ENCODE results near the gene SH2D4B. TPM values are rescaled to one million over a fixed set of nuclear protein-coding genes. Genes with fewer than 3 reads are reported as not detected.

Gene SH2D4B
- total RNA-seq, 1 donor from 2014 or later: not detected

- Histone ChIP-seq H3K36me3 (no peaks in the 10 kb centered on the region), H3K27ac (replicated peaks) (no peak overlapping the region)
- intact Hi-C loops (cut with micrococcal nuclease): no loop called here
These were observed 105.0 kb downstream of the SH2D4B start for GRCh38 chr10:80642661-80643060.

GRCh38 chr10:80646366-80646765, 108.7 kb downstream of the SH2D4B start:
- H3K4me1 ChIP-seq: no peaks in the 10 kb centered on the region
- no peaks in the 10 kb centered on the region for H3K36me3 ChIP-seq
- intact Hi-C loops (cut with micrococcal nuclease): no loop called here
- H3K27me3 ChIP-seq (ENCODE audit: low read depth): no peaks in the 10 kb centered on the region
- H3K4me3 ChIP-seq: no peak overlapping the region
- H3K27ac ChIP-seq (replicated peaks): no peak overlapping the region
- TF ChIP-seq CTCF (IDR thresholded peaks at IDR 0.05; ENCODE audit: borderline replicate concordance): no peak
- H3K9me3 ChIP-seq (replicated peaks): no peaks in the 10 kb centered on the region
- no peak for DNase-seq

More at GRCh38 chr10:80642661-80643060, 105.0 kb downstream of the SH2D4B start:
- Histone ChIP-seq H3K4me1 (no peaks in the 10 kb centered on the region), H3K4me3 (no peak overlapping the region), H3K9me3 (replicated peaks) (peaks cover 4% of the 10 kb centered on the region), H3K27me3 (ENCODE audit: low read depth) (no peaks in the 10 kb centered on the region)
- TF ChIP-seq CTCF (IDR thresholded peaks at IDR 0.05; ENCODE audit: borderline replicate concordance): no peak
- no peak for DNase-seq

- DNase-seq: no peak
- Histone ChIP-seq H3K27ac (replicated peaks) (no peak overlapping the region), H3K4me1 (no peaks in the 10 kb centered on the region), H3K9me3 (replicated peaks) (no peaks in the 10 kb centered on the region), H3K4me3 (no peak overlapping the region), H3K36me3 (no peaks in the 10 kb centered on the region), H3K27me3 (ENCODE audit: low read depth) (no peaks in the 10 kb centered on the region)
- intact Hi-C loops (cut with micrococcal nuclease): no loop called here
- no peak for TF ChIP-seq CTCF (IDR thresholded peaks at IDR 0.05; ENCODE audit: borderline replicate concordance)
These were observed 109.6 kb downstream of the SH2D4B start for GRCh38 chr10:80647173-80647833.

GRCh38 chr10:80648106-80648505, 110.4 kb downstream of the SH2D4B start:
- Histone ChIP-seq H3K9me3 (replicated peaks) (peaks cover 2% of the 10 kb centered on the region), H3K27me3 (ENCODE audit: low read depth) (peaks cover under 1% of the 10 kb centered on the region), H3K27ac (replicated peaks) (no peak overlapping the region), H3K4me3 (no peak overlapping the region), H3K4me1 (no peaks in the 10 kb centered on the region), H3K36me3 (no peaks in the 10 kb centered on the region)
- TF ChIP-seq CTCF (IDR thresholded peaks at IDR 0.05; ENCODE audit: borderline replicate concordance): no peak
- DNase-seq: no peak
- intact Hi-C loops (cut with micrococcal nuclease): no loop called here

- Histone ChIP-seq H3K27me3 (ENCODE audit: low read depth) (peaks cover 4% of the 10 kb centered on the region), H3K4me3 (no peak overlapping the region), H3K27ac (replicated peaks) (no peak overlapping the region), H3K9me3 (replicated peaks) (peaks cover 13% of the 10 kb centered on the region), H3K36me3 (no peaks in the 10 kb centered on the region), H3K4me1 (no peaks in the 10 kb centered on the region)
- intact Hi-C loops (cut with micrococcal nuclease): no loop called here
- TF ChIP-seq CTCF (IDR thresholded peaks at IDR 0.05; ENCODE audit: borderline replicate concordance): no peak
- no peak for DNase-seq
These were observed 111.5 kb downstream of the SH2D4B start for GRCh38 chr10:80649183-80649582.
